Osteoblast (primary cell): ENCODE data around the gene C2orf42. TPM values are rescaled to one million over a fixed set of nuclear protein-coding genes. Genes with fewer than 3 reads are reported as not detected.

Source experiments
- DNase-seq: peaks from one replicate; pipeline ENCODE4 v3.0.0; 2011; ENCODE audit warnings: low spot score, mixed read lengths; ENCODE audit not compliant: insufficient read length; ENCODE audit errors: missing footprints
- H2AFZ ChIP-seq: 2 replicates; pipeline ENCODE4 v1.6.0; 2011; ENCODE audit warnings: mild to moderate bottlenecking, low read length
- H3K27ac ChIP-seq: 2 replicates; pipeline ENCODE4 v1.5.1; 2011; ENCODE audit warnings: mild to moderate bottlenecking, low read depth, low read length, moderate library complexity
- H3K27me3 ChIP-seq: 2 replicates; pipeline ENCODE4 v1.6.0; 2012; ENCODE audit warnings: mild to moderate bottlenecking, control low read depth, inconsistent platforms, low read length, moderate library complexity; ENCODE audit not compliant: insufficient read depth
- H3K36me3 ChIP-seq: 2 replicates; pipeline ENCODE4 v1.5.1; 2011; ENCODE audit warnings: mild to moderate bottlenecking, low read length, control low read depth, moderate library complexity; ENCODE audit not compliant: insufficient read depth
- H3K4me1 ChIP-seq: 2 replicates; pipeline ENCODE4 v1.5.1; 2011; ENCODE audit warnings: mild to moderate bottlenecking, low read length, control low read depth, moderate library complexity; ENCODE audit not compliant: insufficient read depth
- H3K4me2 ChIP-seq: 2 replicates; pipeline ENCODE4 v1.6.0; 2011; ENCODE audit warnings: mild to moderate bottlenecking, low read length; ENCODE audit not compliant: insufficient read depth
- H3K4me3 ChIP-seq: fragments of 200-600 bp; sonication (generic); 3 replicates; pipeline ENCODE4 v1.5.1; 2012; ENCODE audit warnings: mild to moderate bottlenecking, low read length, inconsistent platforms; ENCODE audit not compliant: insufficient read depth
- H3K79me2 ChIP-seq: 2 replicates; pipeline ENCODE4 v1.6.0; 2012; ENCODE audit warnings: mild to moderate bottlenecking, low read length, control low read depth, inconsistent platforms; ENCODE audit not compliant: insufficient read depth
- H3K9me3 ChIP-seq: 2 replicates; pipeline ENCODE4 v1.5.1; 2011; ENCODE audit warnings: low read depth, low read length, control low read depth
- H4K20me1 ChIP-seq: 2 replicates; pipeline ENCODE4 v1.6.0; 2012; ENCODE audit warnings: mild to moderate bottlenecking, low read length, control low read depth; ENCODE audit not compliant: insufficient read depth
- total RNA-seq: library from RNA; depleted of rRNA; stranded (reverse); fragments of >200 nt; gene quantifications from 2 replicates; pipeline ENCODE4 v1.2.3, GENCODE V29; 2012
- TF ChIP-seq, protein P1 (sequence below): IDR thresholded peaks from 2 replicates; pipeline ENCODE4 v1.5.1; 2011; ENCODE audit warnings: mild to moderate bottlenecking, low read depth, low read length, moderate library complexity; ENCODE audit errors: extremely low read depth

Gene C2orf42
- total RNA-seq, 1 donor = 25.0 TPM

DNA sequence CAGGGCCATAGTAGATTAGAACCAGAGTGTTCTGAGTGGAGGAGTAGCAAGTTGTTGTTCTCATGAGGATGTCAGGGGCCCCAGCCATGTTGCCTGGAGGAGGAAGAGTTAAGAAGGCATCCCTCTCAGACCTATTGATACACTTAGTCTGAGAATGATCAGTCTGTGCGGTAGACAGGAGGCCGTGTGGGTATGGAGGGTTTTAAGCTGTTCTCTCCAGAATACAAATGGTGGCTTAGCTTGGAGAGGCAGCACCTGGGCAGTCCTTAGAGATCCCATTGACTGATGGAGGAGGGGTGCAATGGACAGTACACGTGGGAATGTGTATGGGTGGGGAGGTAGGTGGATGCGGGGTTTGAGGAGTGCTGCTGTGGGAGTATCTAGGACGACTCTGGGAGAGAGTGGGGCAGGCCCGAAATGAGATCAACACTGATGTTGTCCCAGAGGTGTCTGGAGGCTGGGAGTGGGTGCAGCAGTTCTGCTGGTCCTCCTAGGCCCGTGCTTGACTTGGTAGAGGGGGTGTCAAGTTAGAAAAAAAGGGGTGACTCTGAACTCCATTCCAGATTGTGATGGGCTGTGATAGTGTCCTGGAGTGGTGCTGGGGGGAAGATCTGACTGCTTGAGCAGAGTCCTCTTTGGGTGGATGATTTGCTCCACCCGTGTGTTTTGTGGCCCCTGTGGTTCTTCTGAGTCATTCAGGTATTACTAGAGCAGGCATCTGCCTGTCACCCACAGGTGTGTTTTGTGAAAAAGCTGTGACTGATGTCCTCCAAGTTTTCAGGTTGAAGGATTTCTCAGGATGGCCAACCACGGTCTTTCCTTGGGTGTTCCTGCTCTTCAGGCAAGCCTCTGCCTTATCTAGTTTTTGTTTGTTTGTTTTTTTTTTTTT lies 44.7 kb downstream of the C2orf42 start:
- Histone ChIP-seq H3K36me3 (no peaks in the 10 kb centered on the region), H3K4me1 (peaks cover 16% of the 10 kb centered on the region), H3K27ac (no peak overlapping the region), H4K20me1 (no peaks in the 10 kb centered on the region), H3K9me3 (no peaks in the 10 kb centered on the region), H3K4me3 (no peak overlapping the region), H3K27me3 (no peaks in the 10 kb centered on the region), H3K4me2 (no peak overlapping the region), H3K79me2 (no peaks in the 10 kb centered on the region), H2AFZ (no peak overlapping the region)
- TF ChIP-seq, protein P1, sequence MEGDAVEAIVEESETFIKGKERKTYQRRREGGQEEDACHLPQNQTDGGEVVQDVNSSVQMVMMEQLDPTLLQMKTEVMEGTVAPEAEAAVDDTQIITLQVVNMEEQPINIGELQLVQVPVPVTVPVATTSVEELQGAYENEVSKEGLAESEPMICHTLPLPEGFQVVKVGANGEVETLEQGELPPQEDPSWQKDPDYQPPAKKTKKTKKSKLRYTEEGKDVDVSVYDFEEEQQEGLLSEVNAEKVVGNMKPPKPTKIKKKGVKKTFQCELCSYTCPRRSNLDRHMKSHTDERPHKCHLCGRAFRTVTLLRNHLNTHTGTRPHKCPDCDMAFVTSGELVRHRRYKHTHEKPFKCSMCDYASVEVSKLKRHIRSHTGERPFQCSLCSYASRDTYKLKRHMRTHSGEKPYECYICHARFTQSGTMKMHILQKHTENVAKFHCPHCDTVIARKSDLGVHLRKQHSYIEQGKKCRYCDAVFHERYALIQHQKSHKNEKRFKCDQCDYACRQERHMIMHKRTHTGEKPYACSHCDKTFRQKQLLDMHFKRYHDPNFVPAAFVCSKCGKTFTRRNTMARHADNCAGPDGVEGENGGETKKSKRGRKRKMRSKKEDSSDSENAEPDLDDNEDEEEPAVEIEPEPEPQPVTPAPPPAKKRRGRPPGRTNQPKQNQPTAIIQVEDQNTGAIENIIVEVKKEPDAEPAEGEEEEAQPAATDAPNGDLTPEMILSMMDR = no peak
- no peak for DNase-seq

DNA sequence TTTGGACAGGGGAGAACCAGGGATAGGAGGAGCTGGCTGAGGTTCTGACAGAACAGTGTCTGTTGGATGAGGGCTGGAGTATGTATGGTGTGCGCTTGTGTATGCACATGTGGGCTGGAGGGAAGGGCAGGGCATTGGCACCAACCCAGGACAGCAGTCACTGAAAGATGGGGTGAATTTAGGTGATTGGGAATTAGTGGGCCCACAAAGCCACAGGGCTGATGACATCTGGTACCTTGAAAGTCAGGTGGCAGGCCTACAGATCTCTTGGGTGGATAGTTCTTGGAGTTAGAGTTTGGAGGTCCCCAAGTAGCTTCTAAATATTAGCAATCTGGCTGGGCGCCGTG lies 45.7 kb downstream of the C2orf42 start:
- Histone ChIP-seq H3K4me2 (no peak overlapping the region), H2AFZ (no peak overlapping the region), H3K36me3 (no peaks in the 10 kb centered on the region), H3K27me3 (no peaks in the 10 kb centered on the region), H3K4me3 (no peak overlapping the region), H3K9me3 (no peaks in the 10 kb centered on the region), H3K79me2 (no peaks in the 10 kb centered on the region), H4K20me1 (no peaks in the 10 kb centered on the region), H3K27ac (no peak overlapping the region), H3K4me1 (peaks cover 16% of the 10 kb centered on the region)
- peak; percentile 68 for DNase-seq
- TF ChIP-seq, protein P1 = no peak

DNA sequence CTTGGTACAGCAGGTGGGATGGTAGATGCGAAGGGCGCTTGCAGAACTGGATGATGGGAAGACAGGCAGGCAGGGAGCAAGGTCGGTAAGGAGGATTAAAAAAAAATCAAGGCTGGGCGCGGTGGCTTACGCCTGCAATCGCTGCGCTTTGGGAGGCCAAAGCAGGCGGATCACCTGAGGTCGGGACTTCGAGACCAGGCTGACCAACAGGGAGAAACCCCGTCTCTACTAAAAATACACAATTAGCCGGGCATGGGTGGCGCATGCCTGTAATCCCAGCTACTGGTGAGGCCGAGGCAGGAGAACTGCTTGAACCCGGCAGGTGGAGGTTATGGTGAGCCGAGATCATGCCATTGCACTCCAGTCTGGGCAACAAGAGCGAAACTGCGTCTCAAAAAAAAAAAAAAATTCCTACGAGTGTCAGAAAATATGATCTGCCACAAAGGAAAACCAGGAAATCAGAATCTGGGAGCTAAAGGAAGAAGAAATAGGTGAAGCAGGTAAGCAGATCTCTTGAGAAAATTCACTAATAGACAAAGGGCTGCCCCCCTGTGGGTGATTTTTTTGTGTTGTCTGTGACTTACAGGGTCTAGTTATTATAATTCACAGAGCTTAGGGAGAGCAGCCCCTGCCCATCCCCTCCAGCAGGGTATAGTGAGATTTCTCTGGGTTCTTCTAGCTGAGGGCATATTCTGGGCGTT lies 46.2 kb downstream of the C2orf42 start:
- no peak overlapping the region for H3K4me3 ChIP-seq
- H3K9me3 ChIP-seq = no peaks in the 10 kb centered on the region
- TF ChIP-seq, protein P1 = no peak
- H3K36me3 ChIP-seq = no peaks in the 10 kb centered on the region
- no peak overlapping the region for H3K4me2 ChIP-seq
- no peaks in the 10 kb centered on the region for H3K27me3 ChIP-seq
- no peaks in the 10 kb centered on the region for H4K20me1 ChIP-seq
- no peak overlapping the region for H3K27ac ChIP-seq
- peaks cover 16% of the 10 kb centered on the region for H3K4me1 ChIP-seq
- no peak overlapping the region for H2AFZ ChIP-seq
- no peak for DNase-seq
- no peaks in the 10 kb centered on the region for H3K79me2 ChIP-seq
